GM21717 (cell line): ENCODE results near the gene CENPU.
"Not testable (repeated sequence)": the region's sequence is repeated elsewhere in the genome, so short reads cannot be mapped to it uniquely, and the experiment has no call there.

Experiments used
- ATAC-seq: cut with Tn5 transposase; IDR thresholded peaks from one replicate; pipeline ENCODE4 v1.9.1; 2021; ENCODE audit warnings: mild to moderate bottlenecking, moderate library complexity; ENCODE audit not compliant: unreplicated experiment

Gene CENPU

GRCh38 chr4:184752496-184753275, 18.8 kb upstream of the CENPU start:
- ATAC-seq: no peak

GRCh38 chr4:184751585-184751956, 17.7 kb upstream of the CENPU start:
- no peak for ATAC-seq

GRCh38 chr4:184750926-184751584, 17.2 kb upstream of the CENPU start:
- no peak for ATAC-seq

GRCh38 chr4:184748251-184748652, 14.4 kb upstream of the CENPU start:
- ATAC-seq: no peak

- no peak for ATAC-seq
Observed at GRCh38 chr4:184747034-184747830, 13.3 kb upstream of the CENPU start.

- peak; percentile 57 for ATAC-seq
Observed at GRCh38 chr4:184745831-184746795, 12.2 kb upstream of the CENPU start.

GRCh38 chr4:184744236-184744635, 10.3 kb upstream of the CENPU start:
- ATAC-seq: no peak

GRCh38 chr4:184743650-184744049, 9.8 kb upstream of the CENPU start:
- ATAC-seq: no peak

GRCh38 chr4:184741651-184742050, 7.8 kb upstream of the CENPU start:
- not testable (repeated sequence) for ATAC-seq

- no peak for ATAC-seq
Observed at GRCh38 chr4:184740980-184741391, 7.1 kb upstream of the CENPU start.

- ATAC-seq: not testable (repeated sequence)
Observed at GRCh38 chr4:184739575-184739974, 5.7 kb upstream of the CENPU start.

GRCh38 chr4:184734758-184735157, 862 bp upstream of the CENPU start:
- ATAC-seq: no peak

- no peak for ATAC-seq
Observed at GRCh38 chr4:184732126-184732525, 1.8 kb downstream of the CENPU start.

- no peak for ATAC-seq
Observed at GRCh38 chr4:184731056-184731455, 2.8 kb downstream of the CENPU start.

GRCh38 chr4:184729946-184730345, 4.0 kb downstream of the CENPU start:
- no peak for ATAC-seq

- ATAC-seq: no peak
Observed at GRCh38 chr4:184728858-184729257, 5.0 kb downstream of the CENPU start.

GRCh38 chr4:184727430-184727829, 6.5 kb downstream of the CENPU start:
- no peak for ATAC-seq

- ATAC-seq: no peak
Observed at GRCh38 chr4:184722798-184723197, 11.1 kb downstream of the CENPU start.

- no peak for ATAC-seq
Observed at GRCh38 chr4:184721254-184721653, 12.6 kb downstream of the CENPU start.

GRCh38 chr4:184719407-184719806, 14.5 kb downstream of the CENPU start:
- ATAC-seq: no peak

- no peak for ATAC-seq
Observed at GRCh38 chr4:184715526-184715925, 18.4 kb downstream of the CENPU start.
